ENCODE data around the gene SAFB. TPM values are rescaled to one million over a fixed set of nuclear protein-coding genes. Genes with fewer than 3 reads are reported as not detected.

SAFB gene
- total RNA-seq, 2 donors from 2014 or later, result 49.8 to 244 TPM

DNA sequence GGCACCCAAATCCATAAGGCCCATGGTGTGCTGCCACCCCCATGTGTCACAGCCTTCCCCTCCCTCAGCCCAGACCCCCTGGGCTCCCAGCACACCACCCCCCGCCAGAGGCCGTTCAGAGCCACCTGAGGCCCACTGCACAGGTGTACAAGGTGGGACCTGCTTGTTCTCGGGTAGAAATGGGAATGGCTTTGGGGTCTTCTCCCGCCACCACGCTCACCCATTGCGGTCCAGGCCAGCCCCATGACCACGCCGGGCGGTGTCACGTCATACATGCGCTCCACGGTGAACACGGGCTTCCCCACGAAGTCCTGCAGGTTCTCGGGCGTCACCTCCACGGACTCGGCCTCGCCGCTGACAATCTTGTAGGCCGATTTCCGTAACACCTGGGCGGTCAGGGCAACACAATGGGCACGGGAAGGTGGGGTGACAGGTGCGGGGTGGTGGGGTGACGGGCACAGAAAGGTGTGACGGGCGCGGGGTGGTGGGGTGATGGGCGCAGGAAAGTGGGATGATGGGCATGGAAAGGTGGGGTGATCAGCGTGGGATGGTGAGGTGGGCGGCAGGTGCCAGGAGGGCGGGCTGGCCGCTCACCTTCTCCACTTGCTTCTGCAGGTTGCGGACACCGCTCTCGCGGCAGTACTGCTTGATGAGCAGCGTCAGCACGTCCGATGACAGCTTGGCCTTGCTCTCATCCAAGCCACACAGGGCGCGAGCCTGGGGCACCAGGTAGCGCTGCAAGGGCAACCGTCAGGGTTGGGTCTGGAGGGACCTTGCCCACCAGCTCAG is 71.5 kb downstream of the SAFB start:
- intact Hi-C loops (cut with DNase I), result no loop called here
- peaks cover 6 to 16% of the 10 kb centered on the region in 2 donors for H3K36me3 ChIP-seq (replicated peaks in 1 of 2; ENCODE audit: insufficient read depth in 1 of 2, low read depth in 2 of 2)
- H3K4me1 ChIP-seq, result peaks cover 23% of the 10 kb centered on the region
- no peak for TF ChIP-seq POLR2A (IDR thresholded peaks at IDR 0.05)
- TF ChIP-seq, protein P1, sequence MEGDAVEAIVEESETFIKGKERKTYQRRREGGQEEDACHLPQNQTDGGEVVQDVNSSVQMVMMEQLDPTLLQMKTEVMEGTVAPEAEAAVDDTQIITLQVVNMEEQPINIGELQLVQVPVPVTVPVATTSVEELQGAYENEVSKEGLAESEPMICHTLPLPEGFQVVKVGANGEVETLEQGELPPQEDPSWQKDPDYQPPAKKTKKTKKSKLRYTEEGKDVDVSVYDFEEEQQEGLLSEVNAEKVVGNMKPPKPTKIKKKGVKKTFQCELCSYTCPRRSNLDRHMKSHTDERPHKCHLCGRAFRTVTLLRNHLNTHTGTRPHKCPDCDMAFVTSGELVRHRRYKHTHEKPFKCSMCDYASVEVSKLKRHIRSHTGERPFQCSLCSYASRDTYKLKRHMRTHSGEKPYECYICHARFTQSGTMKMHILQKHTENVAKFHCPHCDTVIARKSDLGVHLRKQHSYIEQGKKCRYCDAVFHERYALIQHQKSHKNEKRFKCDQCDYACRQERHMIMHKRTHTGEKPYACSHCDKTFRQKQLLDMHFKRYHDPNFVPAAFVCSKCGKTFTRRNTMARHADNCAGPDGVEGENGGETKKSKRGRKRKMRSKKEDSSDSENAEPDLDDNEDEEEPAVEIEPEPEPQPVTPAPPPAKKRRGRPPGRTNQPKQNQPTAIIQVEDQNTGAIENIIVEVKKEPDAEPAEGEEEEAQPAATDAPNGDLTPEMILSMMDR (IDR thresholded peaks at IDR 0.05), result no peak
- DNase-seq, result peak in 1 of 4 donors; percentile 16
- H3K9me3 ChIP-seq, result no peaks in the 10 kb centered on the region
- no peak for ATAC-seq
- H3K4me3 ChIP-seq, result no peak overlapping the region
- no peak overlapping the region for H3K27ac ChIP-seq
- 87 to 90% methylated on average over 29 to 43 of the region's 45 CpGs for WGBS, 2 donors
- H3K27me3 ChIP-seq, result no peaks in the 10 kb centered on the region

DNA sequence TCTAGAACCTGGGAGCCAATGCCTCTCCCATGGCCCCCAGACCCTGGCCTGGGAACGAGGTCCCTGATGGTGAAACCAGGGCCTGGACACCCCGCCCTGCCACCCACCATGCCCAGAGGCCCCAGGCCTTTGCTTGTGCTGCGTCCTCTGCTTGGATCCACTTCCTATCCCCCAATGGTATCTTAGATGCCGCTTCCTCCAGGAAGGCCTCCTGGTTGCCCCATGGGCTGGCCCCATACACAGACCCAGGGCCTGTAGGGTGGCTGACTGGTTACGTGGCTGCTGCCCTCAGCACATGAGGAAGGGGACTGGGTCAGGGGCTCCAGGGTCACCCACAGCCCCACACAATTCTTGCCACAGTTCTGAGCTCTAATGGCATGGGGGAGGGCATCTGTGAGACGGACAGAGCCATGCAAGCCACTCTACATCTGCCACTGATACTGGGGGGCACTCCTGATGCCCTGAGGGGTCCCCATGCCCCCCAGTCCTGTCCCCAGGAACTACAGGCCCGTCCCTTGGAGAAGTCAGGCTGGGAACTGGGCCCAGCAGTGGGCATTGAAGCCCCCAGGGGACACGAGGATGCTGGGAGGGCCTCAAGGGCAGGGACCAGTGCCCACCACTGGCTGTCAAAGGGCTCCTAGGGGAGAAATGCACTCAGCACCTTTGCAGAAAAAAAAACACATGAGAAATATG is 72.2 kb downstream of the SAFB start:
- no peak for TF ChIP-seq POLR2A (IDR thresholded peaks at IDR 0.05)
- TF ChIP-seq, protein P1 (IDR thresholded peaks at IDR 0.05), result no peak
- Histone ChIP-seq H3K27me3 (no peaks in the 10 kb centered on the region), H3K4me3 (no peak overlapping the region), H3K36me3 (replicated peaks in 1 of 2; ENCODE audit: insufficient read depth in 1 of 2, low read depth in 2 of 2) (peaks cover 6 to 16% of the 10 kb centered on the region in 2 donors), H3K27ac (no peak overlapping the region), H3K9me3 (no peaks in the 10 kb centered on the region), H3K4me1 (peaks cover 20% of the 10 kb centered on the region)
- no peak for ATAC-seq
- 89 to 94% methylated on average over 1 to 8 of the region's 8 CpGs for WGBS, 2 donors
- intact Hi-C loops (cut with DNase I), result no loop called here
- DNase-seq, result peak in 1 of 4 donors; percentile 12

- H3K27me3 ChIP-seq, result no peaks in the 10 kb centered on the region
- WGBS, 2 donors, result 82 to 100% methylated on average over 1 to 25 of the region's 28 CpGs
Observed at GRCh38 chr19:5695649-5696195, 72.8 kb downstream of the SAFB start.

GRCh38 chr19:5696196-5697021 is 73.5 kb downstream of the SAFB start:
- ATAC-seq, result no peak
- H3K9me3 ChIP-seq, result no peaks in the 10 kb centered on the region
- no peak overlapping the region for H3K27ac ChIP-seq
- WGBS, 2 donors, result 90% methylated on average over 39 of the region's 42 CpGs; no CpG with 5 or more reads in 1 of the 2 donors
- peak in 1 of 4 donors; percentile 18 for DNase-seq
- peaks cover 18% of the 10 kb centered on the region for H3K4me1 ChIP-seq
- no peaks in the 10 kb centered on the region for H3K27me3 ChIP-seq
- TF ChIP-seq, protein P1 (IDR thresholded peaks at IDR 0.05), result no peak
- no peak for TF ChIP-seq POLR2A (IDR thresholded peaks at IDR 0.05)
- intact Hi-C loops (cut with DNase I), result no loop called here
- H3K4me3 ChIP-seq, result no peak overlapping the region
- H3K36me3 ChIP-seq (replicated peaks in 1 of 2; ENCODE audit: insufficient read depth in 1 of 2, low read depth in 2 of 2), result peaks cover 6 to 16% of the 10 kb centered on the region in 2 donors

More at GRCh38 chr19:5695649-5696195, 72.8 kb downstream of the SAFB start:
- intact Hi-C loops (cut with DNase I), result no loop called here
- Histone ChIP-seq H3K27ac (no peak overlapping the region), H3K9me3 (no peaks in the 10 kb centered on the region), H3K4me1 (peaks cover 20% of the 10 kb centered on the region), H3K36me3 (replicated peaks in 1 of 2; ENCODE audit: insufficient read depth in 1 of 2, low read depth in 2 of 2) (peaks cover 6 to 16% of the 10 kb centered on the region in 2 donors), H3K4me3 (no peak overlapping the region)
- ATAC-seq (no peak), DNase-seq (peak in 1 of 4 donors; percentile 12)
- TF ChIP-seq, protein P1 (IDR thresholded peaks at IDR 0.05), result no peak
- TF ChIP-seq POLR2A (IDR thresholded peaks at IDR 0.05), result no peak

Measured in body of pancreas (tissue), 4 donors.